Stimulated activated CD8-positive, alpha-beta memory T cell treated with anti-CD3 and anti-CD28 coated beads, Interleukin-4, amount 100 ng/mL, for 48 hours (primary cell): ENCODE measurements around the gene RAE1.
A peak's percentile ranks its signal among the peaks of the same experiment; 100 is the strongest.

Experiments used
- DNase-seq: peaks from one replicate; pipeline ENCODE4 v3.0.0-alpha.2; 2020

RAE1 gene

GRCh38 chr20:57401565-57401918 lies 50.5 kb downstream of the RAE1 start:
- no peak for DNase-seq

- DNase-seq = no peak
These were observed 51.4 kb downstream of the RAE1 start for GRCh38 chr20:57402206-57403125.

- DNase-seq = no peak
These were observed 52.2 kb downstream of the RAE1 start for GRCh38 chr20:57403216-57403615.

GRCh38 chr20:57404006-57404405 lies 53.0 kb downstream of the RAE1 start:
- DNase-seq = no peak

GRCh38 chr20:57404419-57405072 lies 53.5 kb downstream of the RAE1 start:
- no peak for DNase-seq

GRCh38 chr20:57405236-57406016 lies 54.4 kb downstream of the RAE1 start:
- DNase-seq = no peak

- no peak for DNase-seq
These were observed 56.5 kb downstream of the RAE1 start for GRCh38 chr20:57407541-57407956.

- DNase-seq = no peak
These were observed 57.1 kb downstream of the RAE1 start for GRCh38 chr20:57408131-57408530.

- no peak for DNase-seq
These were observed 57.6 kb downstream of the RAE1 start for GRCh38 chr20:57408536-57409233.

GRCh38 chr20:57409316-57409671 lies 58.2 kb downstream of the RAE1 start:
- DNase-seq = no peak

GRCh38 chr20:57409672-57410397 lies 58.8 kb downstream of the RAE1 start:
- no peak for DNase-seq

GRCh38 chr20:57410398-57410920 lies 59.4 kb downstream of the RAE1 start:
- no peak for DNase-seq

- DNase-seq = no peak
These were observed 59.9 kb downstream of the RAE1 start for GRCh38 chr20:57410924-57411323.

GRCh38 chr20:57411406-57412283 lies 60.6 kb downstream of the RAE1 start:
- no peak for DNase-seq

- DNase-seq = peak; percentile 56
These were observed 61.4 kb downstream of the RAE1 start for GRCh38 chr20:57412347-57413029.

- no peak for DNase-seq
These were observed 62.9 kb downstream of the RAE1 start for GRCh38 chr20:57413986-57414385.

- no peak for DNase-seq
These were observed 64.0 kb downstream of the RAE1 start for GRCh38 chr20:57414867-57415592.

GRCh38 chr20:57415771-57416170 lies 64.7 kb downstream of the RAE1 start:
- DNase-seq = no peak

GRCh38 chr20:57416296-57417022 lies 65.4 kb downstream of the RAE1 start:
- DNase-seq = no peak
